Activated CD8-positive, alpha-beta T cell treated with anti-CD3 and anti-CD28 coated beads for 36 hours (primary cell): ENCODE results near the gene FAM3A. TPM values are rescaled to one million over a fixed set of nuclear protein-coding genes. Genes with fewer than 3 reads are reported as not detected.

Source experiments
- ATAC-seq: fragments of 200-7000 bp; cut with Tn5 transposase; one replicate; pipeline ENCODE4 v1.10.0; 2021; ENCODE audit warnings: mild to moderate bottlenecking, moderate library complexity
- CTCF ChIA-PET: fragments of 350-600 bp; sonication (Branson Sonifier 250); formaldehyde crosslinking; loops from one replicate; lab custom pipeline; 2021; ENCODE audit warnings: antibody characterized with exemption; lab: Charles Lee
- POLR2A ChIA-PET: fragments of 350-600 bp; sonication (Branson Sonifier 250); formaldehyde crosslinking; loops from one replicate; lab custom pipeline; 2021; ENCODE audit warnings: antibody characterized with exemption; lab: Charles Lee
- DNase-seq: peaks from one replicate; pipeline ENCODE4 v3.0.0-alpha.2; 2020
- H3K27ac Mint-ChIP-seq: one replicate; pipeline ENCODE4 v1.8.0; 2021; ENCODE audit warnings: mild to moderate bottlenecking, mixed read lengths
- H3K27me3 Mint-ChIP-seq: one replicate; pipeline ENCODE4 v1.8.0; 2021; ENCODE audit warnings: mixed read lengths
- H3K36me3 Mint-ChIP-seq: one replicate; pipeline ENCODE4 v1.8.0; 2021; ENCODE audit warnings: low read depth, mixed read lengths
- H3K4me1 Mint-ChIP-seq: one replicate; pipeline ENCODE4 v1.8.0; 2021; ENCODE audit warnings: low read depth, mixed read lengths
- H3K4me3 Mint-ChIP-seq: one replicate; pipeline ENCODE4 v1.8.0; 2021; ENCODE audit warnings: mild to moderate bottlenecking, moderate library complexity, mixed read lengths
- H3K9me3 Mint-ChIP-seq: one replicate; pipeline ENCODE4 v1.8.0; 2021; ENCODE audit warnings: mixed read lengths
- CTCF ChIP-seq: fragments of 200-600 bp; IDR thresholded peaks from one replicate; pipeline ENCODE4 v1.8.0; 2022; ENCODE audit warnings: antibody characterized with exemption, mild to moderate bottlenecking
- intact Hi-C: fragments of 100-400 bp; cut with micrococcal nuclease; formaldehyde crosslinking; loops from one replicate; pipeline ENCODE4 v1.10.0; 2022
- total RNA-seq, 2 experiments: library from RNA; stranded (reverse); gene quantifications; one replicate each; pipeline ENCODE4 v1.2.3, GENCODE V29; 2021

Gene FAM3A
- total RNA-seq, 2 experiments from 2014 or later, result 27.9 to 31.9 TPM

- H3K36me3 Mint-ChIP-seq, result peaks cover 11% of the 10 kb centered on the region
- H3K4me3 Mint-ChIP-seq, result peak overlapping the region; percentile 89
- no peak for ATAC-seq
- no peaks in the 10 kb centered on the region for H3K27me3 Mint-ChIP-seq
- no peak for DNase-seq
- H3K27ac Mint-ChIP-seq, result peak overlapping the region; percentile 90
- no peak for TF ChIP-seq CTCF
- ChIA-PET CTCF (interaction anchor here (0.9 to 2.0 kb wide), 4 partner anchors 8 to 116 kb away, joined by 3 to 5 read pairs (median 4); no protein-coding TSS in a partner anchor), POLR2A (interaction anchor here (0.7 to 2.6 kb wide), 7 partner anchors 8 to 90 kb away, joined by 3 to 16 read pairs (median 3); partner anchors contain the start of gene RPL10)
- intact Hi-C loops, result no loop called here
- H3K4me1 Mint-ChIP-seq, result peaks cover 21% of the 10 kb centered on the region
- no peaks in the 10 kb centered on the region for H3K9me3 Mint-ChIP-seq
These were observed 26.9 kb downstream of the FAM3A start for GRCh38 chrX:154489182-154489581.

GRCh38 chrX:154488336-154489075, 27.5 kb downstream of the FAM3A start:
- peaks cover 16% of the 10 kb centered on the region for H3K36me3 Mint-ChIP-seq
- H3K4me3 Mint-ChIP-seq, result peak overlapping the region; percentile 89
- H3K27me3 Mint-ChIP-seq, result no peaks in the 10 kb centered on the region
- ATAC-seq (no peak), DNase-seq (no peak)
- H3K4me1 Mint-ChIP-seq, result peaks cover 25% of the 10 kb centered on the region
- no peak for TF ChIP-seq CTCF
- ChIA-PET POLR2A (interaction anchor here (0.9 to 2.6 kb wide), 6 partner anchors 9 to 89 kb away, joined by 3 to 16 read pairs (median 4); partner anchors contain the start of gene RPL10), CTCF (no interaction called here)
- intact Hi-C loops, result no loop called here
- H3K9me3 Mint-ChIP-seq, result no peaks in the 10 kb centered on the region
- H3K27ac Mint-ChIP-seq, result peak overlapping the region; percentile 46

- TF ChIP-seq CTCF, result no peak
- Mint-ChIP-seq H3K9me3 (no peaks in the 10 kb centered on the region), H3K27me3 (no peaks in the 10 kb centered on the region), H3K27ac (no peak overlapping the region), H3K4me1 (peaks cover 29% of the 10 kb centered on the region), H3K4me3 (peak overlapping the region; percentile 71), H3K36me3 (peaks cover 18% of the 10 kb centered on the region)
- DNase-seq, result no peak
- ChIA-PET CTCF (interaction anchor here (1.2 kb wide), 1 partner anchor 48 kb away, joined by 3 read pairs; no protein-coding TSS in a partner anchor), POLR2A (interaction anchor here (0.9 to 2.6 kb wide), 4 partner anchors 10 to 88 kb away, joined by 3 to 16 read pairs (median 3); partner anchors contain the start of gene RPL10)
- intact Hi-C loops, result no loop called here
- no peak for ATAC-seq
These were observed 28.3 kb downstream of the FAM3A start for GRCh38 chrX:154487518-154488290.

GRCh38 chrX:154486396-154487207, 29.4 kb downstream of the FAM3A start, which contains the start of gene UBL4A:
TSS of gene UBL4A (minus strand) at chrX:154486615. CDS start at chrX:154486584, 31 bp downstream.
- peak within 1 kb of the TSS; percentile 72 for H3K27ac Mint-ChIP-seq
- ATAC-seq (peak; percentile 24), DNase-seq (peak; percentile 70)
- H3K36me3 Mint-ChIP-seq, result peaks cover 18% of the 10 kb centered on the region
- POLR2A ChIA-PET, result interaction anchor here (0.9 to 1.6 kb wide), 10 partner anchors 9 to 86 kb away, joined by 3 to 5 read pairs (median 3); no protein-coding TSS in a partner anchor
- intact Hi-C loops, result no loop called here
- TF ChIP-seq CTCF, result no peak
- peak within 1 kb of the TSS; percentile 71 for H3K4me3 Mint-ChIP-seq
- no peaks in the 10 kb centered on the region for H3K9me3 Mint-ChIP-seq
- peaks cover 29% of the 10 kb centered on the region for H3K4me1 Mint-ChIP-seq
- no peaks in the 10 kb centered on the region for H3K27me3 Mint-ChIP-seq
- CTCF ChIA-PET, result interaction anchor here (1.2 kb wide), 1 partner anchor 49 kb away, joined by 3 read pairs; no protein-coding TSS in a partner anchor
